Measurements from ENCODE around the gene SOX8.

The SOX8 gene

GRCh38 chr16:1028056-1028455 is 46.5 kb downstream of the SOX8 start:
- no peak for DNase-seq (ENCODE audit: low read depth)
- no peak for TF ChIP-seq CTCF (IDR thresholded peaks at IDR 0.05; ENCODE audit: low read length, missing control alignments)
- H3K4me3 ChIP-seq (replicated peaks; ENCODE audit: low read depth, low read length) = no peak overlapping the region

GRCh38 chr16:1028524-1029258 is 47.1 kb downstream of the SOX8 start:
- no peak for TF ChIP-seq CTCF (IDR thresholded peaks at IDR 0.05; ENCODE audit: low read length, missing control alignments)
- DNase-seq (ENCODE audit: low read depth) = no peak
- no peak overlapping the region for H3K4me3 ChIP-seq (replicated peaks; ENCODE audit: low read depth, low read length)

GRCh38 chr16:1029259-1029545 is 47.6 kb downstream of the SOX8 start:
- TF ChIP-seq CTCF (IDR thresholded peaks at IDR 0.05; ENCODE audit: low read length, missing control alignments) = no peak
- no peak overlapping the region for H3K4me3 ChIP-seq (replicated peaks; ENCODE audit: low read depth, low read length)
- DNase-seq (ENCODE audit: low read depth) = no peak

GRCh38 chr16:1030473-1030901 is 48.9 kb downstream of the SOX8 start:
- H3K4me3 ChIP-seq (replicated peaks; ENCODE audit: low read depth, low read length) = no peak overlapping the region
- no peak for TF ChIP-seq CTCF (IDR thresholded peaks at IDR 0.05; ENCODE audit: low read length, missing control alignments)
- no peak for DNase-seq (ENCODE audit: low read depth)

- no peak for DNase-seq (ENCODE audit: low read depth)
- no peak for TF ChIP-seq CTCF (IDR thresholded peaks at IDR 0.05; ENCODE audit: low read length, missing control alignments)
- H3K4me3 ChIP-seq (replicated peaks; ENCODE audit: low read depth, low read length) = no peak overlapping the region
Observed at GRCh38 chr16:1031666-1032065, 50.1 kb downstream of the SOX8 start.

- no peak for TF ChIP-seq CTCF (IDR thresholded peaks at IDR 0.05; ENCODE audit: low read length, missing control alignments)
- H3K4me3 ChIP-seq (replicated peaks; ENCODE audit: low read depth, low read length) = no peak overlapping the region
- DNase-seq (ENCODE audit: low read depth) = no peak
Observed at GRCh38 chr16:1032607-1033006, 51.0 kb downstream of the SOX8 start.

GRCh38 chr16:1033128-1033679 is 51.6 kb downstream of the SOX8 start:
- no peak for DNase-seq (ENCODE audit: low read depth)
- no peak overlapping the region for H3K4me3 ChIP-seq (replicated peaks; ENCODE audit: low read depth, low read length)
- TF ChIP-seq CTCF (IDR thresholded peaks at IDR 0.05; ENCODE audit: low read length, missing control alignments) = no peak

Data from fibroblast of pulmonary artery (primary cell).